SK-N-SH (cell line): ENCODE results near the gene C8G. TPM values are rescaled to one million over a fixed set of nuclear protein-coding genes. Genes with fewer than 3 reads are reported as not detected.

Experiments used
- CTCF ChIA-PET: fragments of 300-600, 350-600 bp; formaldehyde crosslinking; extraction: SDS; loops from one replicate; lab custom pipeline; 2021; lab: Yijun Ruan, JAX
- POLR2A ChIA-PET: fragments of 350-600 bp; sonication (Branson Sonifier 250); formaldehyde crosslinking; extraction: SDS; loops from one replicate; lab custom pipeline; 2020; ENCODE audit warnings: antibody characterized with exemption, inconsistent platforms; lab: Yijun Ruan, JAX
- DNase-seq: peaks from one replicate; pipeline ENCODE4 v3.0.0; 2012
- H2AFZ ChIP-seq: fragments of 200-600 bp; sonication (generic); 2 replicates; pipeline ENCODE4 v1.8.1; 2016; ENCODE audit warnings: antibody characterized with exemption, mild to moderate bottlenecking, low read depth
- H3F3A ChIP-seq: fragments of 200-600 bp; sonication (generic); replicated peaks from 2 replicates; pipeline ENCODE3; 2016; ENCODE audit warnings: antibody characterized with exemption, mild to moderate bottlenecking; ENCODE audit not compliant: insufficient read depth
- H3K27ac ChIP-seq, 2 experiments: fragments of 200-500 bp in 1 of 2; fragments of 200-600 bp in 1 of 2; sonication (Bioruptor generic) in 1 of 2; sonication (generic), shearing (Covaris generic) in 1 of 2; 2 replicates each; pipeline versions ENCODE4 v1.5.1 to v1.6.1; 2014 to 2016; ENCODE audit warnings: low read depth in 2 of 2, inconsistent platforms in 1 of 2, low read length in 1 of 2, mild to moderate bottlenecking in 1 of 2, mixed read lengths in 1 of 2
- H3K27me3 ChIP-seq: fragments of 200-600 bp; sonication (generic), shearing (Covaris generic); 2 replicates; pipeline ENCODE4 v1.6.1; 2016; ENCODE audit warnings: mixed run types; ENCODE audit not compliant: insufficient read depth
- H3K36me3 ChIP-seq, 2 experiments: fragments of 200-500 bp in 1 of 2; fragments of 200-600 bp in 1 of 2; sonication (Bioruptor generic) in 1 of 2; sonication (generic) in 1 of 2; replicated peaks in 1 of 2; 2 replicates each; pipeline versions ENCODE3 to v1.5.1; 2014 to 2016; ENCODE audit warnings: low read length in 1 of 2, mild to moderate bottlenecking in 1 of 2; ENCODE audit not compliant: insufficient read depth in 2 of 2, control insufficient read depth in 1 of 2
- H3K4me1 ChIP-seq, 2 experiments: fragments of 200-500 bp in 1 of 2; fragments of 200-600 bp in 1 of 2; sonication (Bioruptor generic) in 1 of 2; sonication (generic), shearing (Covaris generic) in 1 of 2; 2 replicates each; pipeline versions ENCODE4 v1.5.1 to v1.6.1; 2014 to 2016; ENCODE audit warnings: low read depth in 1 of 2, low read length in 1 of 2, mixed run types in 1 of 2; ENCODE audit not compliant: insufficient read depth in 2 of 2, control insufficient read depth in 1 of 2
- H3K4me2 ChIP-seq: fragments of 200-600 bp; sonication (generic), shearing (Covaris generic); 2 replicates; pipeline ENCODE4 v1.6.1; 2017; ENCODE audit warnings: mixed run types
- H3K4me3 ChIP-seq, 2 experiments: fragments of 200-500 bp in 1 of 2; fragments of 200-600 bp in 1 of 2; sonication (Bioruptor generic) in 1 of 2; sonication (generic), shearing (Covaris generic) in 1 of 2; 2 replicates each; pipeline versions ENCODE4 v1.5.1 to v1.8.1; 2014 to 2016; ENCODE audit warnings: low read depth in 2 of 2, inconsistent platforms in 1 of 2, low read length in 1 of 2, mild to moderate bottlenecking in 1 of 2, mixed read lengths in 1 of 2, moderate library complexity in 1 of 2
- H3K79me2 ChIP-seq: fragments of 200-600 bp; sonication (generic); 2 replicates; pipeline ENCODE4 v1.8.1; 2017; ENCODE audit warnings: mild to moderate bottlenecking; ENCODE audit not compliant: insufficient read depth
- H3K9ac ChIP-seq: fragments of 200-600 bp; sonication (generic); 2 replicates; pipeline ENCODE4 v1.6.1; 2017; ENCODE audit warnings: mixed run types
- H3K9me2 ChIP-seq: fragments of 200-600 bp; sonication (generic); 2 replicates; pipeline ENCODE4 v1.6.1; 2017; ENCODE audit warnings: mixed run types
- H3K9me3 ChIP-seq: fragments of 200-600 bp; sonication (generic); 2 replicates; pipeline ENCODE4 v1.6.1; 2017; ENCODE audit warnings: mixed run types, mild to moderate bottlenecking, moderate library complexity
- H4K20me1 ChIP-seq: fragments of 200-600 bp; sonication (generic); 2 replicates; pipeline ENCODE4 v1.6.1; 2017; ENCODE audit warnings: mild to moderate bottlenecking, mixed run types; ENCODE audit not compliant: insufficient read depth
- ELF1 ChIP-seq: IDR thresholded peaks from 2 replicates; pipeline ENCODE4 v1.4.0; 2012
- EP300 ChIP-seq, 2 experiments: IDR thresholded peaks; 2 replicates each; pipeline versions ENCODE4 v1.4.0 to v1.6.1; 2012; ENCODE audit warnings: borderline replicate concordance in 1 of 2, low read depth in 1 of 2, low read length in 1 of 2
- EZH2phosphoT487 ChIP-seq: fragments of 200-600 bp; sonication (generic); IDR thresholded peaks from 2 replicates; pipeline ENCODE4 v1.6.1; 2017; ENCODE audit warnings: low read depth, mixed run types, mild to moderate bottlenecking, antibody characterized with exemption, moderate library complexity, borderline replicate concordance
- FOSL2 ChIP-seq: IDR thresholded peaks from 2 replicates; pipeline ENCODE4 v1.4.0; 2012; ENCODE audit warnings: low read depth, mild to moderate bottlenecking, moderate library complexity, borderline replicate concordance
- GATA2 ChIP-seq: sonication (generic); formaldehyde crosslinking; IDR thresholded peaks from 2 replicates; pipeline ENCODE4 v1.5.0; 2020; ENCODE audit warnings: mild to moderate bottlenecking, missing genetic modification reagents
- JUND ChIP-seq: IDR thresholded peaks from 2 replicates; pipeline ENCODE4 v1.4.0; 2012
- NRF1 ChIP-seq: IDR thresholded peaks from 2 replicates; pipeline ENCODE4 v1.6.1; 2012; ENCODE audit warnings: low read depth, mild to moderate bottlenecking, low read length
- POLR2AphosphoS5 ChIP-seq: IDR thresholded peaks from 2 replicates; pipeline ENCODE4 v1.6.1; 2012; ENCODE audit warnings: low read depth, low read length
- RAD21 ChIP-seq: IDR thresholded peaks from 2 replicates; pipeline ENCODE4 v1.6.1; 2012; ENCODE audit warnings: mild to moderate bottlenecking, low read length
- RCOR1 ChIP-seq: fragments of 150-350 bp; IDR thresholded peaks from 2 replicates; pipeline ENCODE4 v1.6.1; 2017; ENCODE audit warnings: antibody characterized with exemption, low read length
- SMC3 ChIP-seq: IDR thresholded peaks from 2 replicates; pipeline ENCODE4 v1.6.1; 2012; ENCODE audit warnings: low read depth, low read length, improper control_type of control experiment
- TCF12 ChIP-seq: IDR thresholded peaks from 2 replicates; pipeline ENCODE4 v1.4.0; 2012
- TEAD4 ChIP-seq: IDR thresholded peaks from 2 replicates; pipeline ENCODE4 v1.4.0; 2012; ENCODE audit warnings: mild to moderate bottlenecking, borderline replicate concordance; ENCODE audit not compliant: insufficient read depth
- WGBS: methylation state at CpG from one replicate; pipeline ENCODE4 v1.1.6; 2017; ENCODE audit warnings: low lambda C conversion rate; 5-methylcytosine and 5-hydroxymethylcytosine counted together
- polyA plus RNA-seq, 3 experiments: library from polyadenylated mRNA; depleted of rRNA; stranded (reverse); fragments of >200 nt; gene quantifications; 2 replicates each; pipeline ENCODE4 v1.2.3, GENCODE V29; 2012
- TF ChIP-seq, protein P1 (sequence below): IDR thresholded peaks from 2 replicates; pipeline ENCODE4; 2012
- TF ChIP-seq, protein P2 (sequence below): IDR thresholded peaks from 2 replicates; pipeline ENCODE4 v1.6.1; 2012; ENCODE audit warnings: mild to moderate bottlenecking, low read depth, low read length, moderate library complexity
- TF ChIP-seq, protein P3 (sequence below): IDR thresholded peaks from 2 replicates; pipeline ENCODE4 v1.4.0; 2012; ENCODE audit warnings: low read depth
- TF ChIP-seq, protein P4 (sequence below): IDR thresholded peaks from 2 replicates; pipeline ENCODE4 v1.4.0; 2012; ENCODE audit warnings: low read depth, borderline replicate concordance
- TF ChIP-seq, protein P5 (sequence below): fragments of 150-350 bp; IDR thresholded peaks from 2 replicates; pipeline ENCODE4 v1.6.1; 2017; ENCODE audit warnings: antibody characterized with exemption, low read length, low read depth, borderline replicate concordance
- TF ChIP-seq, protein P6 (sequence below): fragments of 150-350 bp; IDR thresholded peaks from 2 replicates; pipeline ENCODE4 v1.6.1; 2016; ENCODE audit warnings: mild to moderate bottlenecking, low read depth, low read length
- TF ChIP-seq, protein P7 (sequence below): IDR thresholded peaks from 2 replicates; pipeline ENCODE4 v1.4.0; 2012; ENCODE audit warnings: low read depth, borderline replicate concordance

The C8G gene
- polyA plus RNA-seq, 1 of the 3 experiments (the other 2 are of a cell fraction) = 0.28 TPM

DNA sequence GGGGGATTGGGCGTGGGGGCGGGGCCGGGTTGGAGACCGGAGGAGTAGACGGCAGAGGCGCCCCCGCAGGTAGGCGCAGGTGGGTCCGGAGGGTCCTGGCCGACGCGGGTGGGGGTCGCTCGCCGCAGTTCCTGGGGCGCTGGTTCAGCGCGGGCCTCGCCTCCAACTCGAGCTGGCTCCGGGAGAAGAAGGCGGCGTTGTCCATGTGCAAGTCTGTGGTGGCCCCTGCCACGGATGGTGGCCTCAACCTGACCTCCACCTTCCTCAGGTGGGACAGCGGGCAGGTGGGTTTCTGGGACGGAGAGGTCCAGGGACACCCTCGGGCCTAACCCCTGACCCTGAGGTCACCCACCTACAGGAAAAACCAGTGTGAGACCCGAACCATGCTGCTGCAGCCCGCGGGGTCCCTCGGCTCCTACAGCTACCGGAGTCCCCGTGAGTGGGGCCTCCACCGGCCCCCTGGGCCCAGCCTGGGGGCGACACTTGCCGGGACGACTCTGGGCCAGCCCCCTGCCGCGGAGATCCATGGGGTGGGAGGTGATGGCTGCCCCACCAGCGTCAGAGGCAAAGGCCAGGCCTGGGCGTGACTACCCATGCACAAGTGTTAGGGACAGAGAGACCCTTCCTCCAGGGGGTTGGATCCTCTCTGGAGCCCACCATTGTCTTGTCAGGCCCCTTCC lies 34.0 kb downstream of the C8G start:
- no CpG with 5 or more reads among the region's 41 CpGs for WGBS
- no peaks in the 10 kb centered on the region for H3K36me3 ChIP-seq
- no peak for DNase-seq
- H3K9ac ChIP-seq = no peak overlapping the region
- no peaks in the 10 kb centered on the region for H3K9me2 ChIP-seq
- H3K27ac ChIP-seq = no peak overlapping the region
- peaks cover 4% of the 10 kb centered on the region for H3F3A ChIP-seq
- no peak overlapping the region for H3K4me2 ChIP-seq
- TF ChIP-seq, protein P1, sequence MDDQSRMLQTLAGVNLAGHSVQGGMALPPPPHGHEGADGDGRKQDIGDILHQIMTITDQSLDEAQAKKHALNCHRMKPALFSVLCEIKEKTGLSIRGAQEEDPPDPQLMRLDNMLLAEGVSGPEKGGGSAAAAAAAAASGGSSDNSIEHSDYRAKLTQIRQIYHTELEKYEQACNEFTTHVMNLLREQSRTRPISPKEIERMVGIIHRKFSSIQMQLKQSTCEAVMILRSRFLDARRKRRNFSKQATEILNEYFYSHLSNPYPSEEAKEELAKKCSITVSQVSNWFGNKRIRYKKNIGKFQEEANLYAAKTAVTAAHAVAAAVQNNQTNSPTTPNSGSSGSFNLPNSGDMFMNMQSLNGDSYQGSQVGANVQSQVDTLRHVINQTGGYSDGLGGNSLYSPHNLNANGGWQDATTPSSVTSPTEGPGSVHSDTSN = no peak
- TF ChIP-seq JUND = no peak
- TF ChIP-seq EP300 (IDR thresholded peaks at IDR 0.05; ENCODE audit: borderline replicate concordance in 1 of 2, low read depth in 1 of 2, low read length in 1 of 2) = no peak
- TF ChIP-seq, protein P2, sequence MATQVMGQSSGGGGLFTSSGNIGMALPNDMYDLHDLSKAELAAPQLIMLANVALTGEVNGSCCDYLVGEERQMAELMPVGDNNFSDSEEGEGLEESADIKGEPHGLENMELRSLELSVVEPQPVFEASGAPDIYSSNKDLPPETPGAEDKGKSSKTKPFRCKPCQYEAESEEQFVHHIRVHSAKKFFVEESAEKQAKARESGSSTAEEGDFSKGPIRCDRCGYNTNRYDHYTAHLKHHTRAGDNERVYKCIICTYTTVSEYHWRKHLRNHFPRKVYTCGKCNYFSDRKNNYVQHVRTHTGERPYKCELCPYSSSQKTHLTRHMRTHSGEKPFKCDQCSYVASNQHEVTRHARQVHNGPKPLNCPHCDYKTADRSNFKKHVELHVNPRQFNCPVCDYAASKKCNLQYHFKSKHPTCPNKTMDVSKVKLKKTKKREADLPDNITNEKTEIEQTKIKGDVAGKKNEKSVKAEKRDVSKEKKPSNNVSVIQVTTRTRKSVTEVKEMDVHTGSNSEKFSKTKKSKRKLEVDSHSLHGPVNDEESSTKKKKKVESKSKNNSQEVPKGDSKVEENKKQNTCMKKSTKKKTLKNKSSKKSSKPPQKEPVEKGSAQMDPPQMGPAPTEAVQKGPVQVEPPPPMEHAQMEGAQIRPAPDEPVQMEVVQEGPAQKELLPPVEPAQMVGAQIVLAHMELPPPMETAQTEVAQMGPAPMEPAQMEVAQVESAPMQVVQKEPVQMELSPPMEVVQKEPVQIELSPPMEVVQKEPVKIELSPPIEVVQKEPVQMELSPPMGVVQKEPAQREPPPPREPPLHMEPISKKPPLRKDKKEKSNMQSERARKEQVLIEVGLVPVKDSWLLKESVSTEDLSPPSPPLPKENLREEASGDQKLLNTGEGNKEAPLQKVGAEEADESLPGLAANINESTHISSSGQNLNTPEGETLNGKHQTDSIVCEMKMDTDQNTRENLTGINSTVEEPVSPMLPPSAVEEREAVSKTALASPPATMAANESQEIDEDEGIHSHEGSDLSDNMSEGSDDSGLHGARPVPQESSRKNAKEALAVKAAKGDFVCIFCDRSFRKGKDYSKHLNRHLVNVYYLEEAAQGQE = no peak
- TF ChIP-seq RCOR1 = no peak
- TF ChIP-seq FOSL2 = no peak
- TF ChIP-seq, protein P3, sequence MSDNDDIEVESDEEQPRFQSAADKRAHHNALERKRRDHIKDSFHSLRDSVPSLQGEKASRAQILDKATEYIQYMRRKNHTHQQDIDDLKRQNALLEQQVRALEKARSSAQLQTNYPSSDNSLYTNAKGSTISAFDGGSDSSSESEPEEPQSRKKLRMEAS = no peak
- no peak for TF ChIP-seq NRF1
- TF ChIP-seq TEAD4 = no peak
- TF ChIP-seq ELF1 = no peak
- TF ChIP-seq RAD21 = no peak
- TF ChIP-seq GATA2 (CRISPR knock-in tag) = no peak
- TF ChIP-seq TCF12 = no peak
- TF ChIP-seq SMC3 = no peak
- TF ChIP-seq, protein P4, sequence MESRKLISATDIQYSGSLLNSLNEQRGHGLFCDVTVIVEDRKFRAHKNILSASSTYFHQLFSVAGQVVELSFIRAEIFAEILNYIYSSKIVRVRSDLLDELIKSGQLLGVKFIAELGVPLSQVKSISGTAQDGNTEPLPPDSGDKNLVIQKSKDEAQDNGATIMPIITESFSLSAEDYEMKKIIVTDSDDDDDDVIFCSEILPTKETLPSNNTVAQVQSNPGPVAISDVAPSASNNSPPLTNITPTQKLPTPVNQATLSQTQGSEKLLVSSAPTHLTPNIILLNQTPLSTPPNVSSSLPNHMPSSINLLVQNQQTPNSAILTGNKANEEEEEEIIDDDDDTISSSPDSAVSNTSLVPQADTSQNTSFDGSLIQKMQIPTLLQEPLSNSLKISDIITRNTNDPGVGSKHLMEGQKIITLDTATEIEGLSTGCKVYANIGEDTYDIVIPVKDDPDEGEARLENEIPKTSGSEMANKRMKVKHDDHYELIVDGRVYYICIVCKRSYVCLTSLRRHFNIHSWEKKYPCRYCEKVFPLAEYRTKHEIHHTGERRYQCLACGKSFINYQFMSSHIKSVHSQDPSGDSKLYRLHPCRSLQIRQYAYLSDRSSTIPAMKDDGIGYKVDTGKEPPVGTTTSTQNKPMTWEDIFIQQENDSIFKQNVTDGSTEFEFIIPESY = no peak
- TF ChIP-seq EZH2phosphoT487 = no peak
- TF ChIP-seq, protein P5, sequence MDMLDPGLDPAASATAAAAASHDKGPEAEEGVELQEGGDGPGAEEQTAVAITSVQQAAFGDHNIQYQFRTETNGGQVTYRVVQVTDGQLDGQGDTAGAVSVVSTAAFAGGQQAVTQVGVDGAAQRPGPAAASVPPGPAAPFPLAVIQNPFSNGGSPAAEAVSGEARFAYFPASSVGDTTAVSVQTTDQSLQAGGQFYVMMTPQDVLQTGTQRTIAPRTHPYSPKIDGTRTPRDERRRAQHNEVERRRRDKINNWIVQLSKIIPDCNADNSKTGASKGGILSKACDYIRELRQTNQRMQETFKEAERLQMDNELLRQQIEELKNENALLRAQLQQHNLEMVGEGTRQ = no peak
- TF ChIP-seq, protein P6, sequence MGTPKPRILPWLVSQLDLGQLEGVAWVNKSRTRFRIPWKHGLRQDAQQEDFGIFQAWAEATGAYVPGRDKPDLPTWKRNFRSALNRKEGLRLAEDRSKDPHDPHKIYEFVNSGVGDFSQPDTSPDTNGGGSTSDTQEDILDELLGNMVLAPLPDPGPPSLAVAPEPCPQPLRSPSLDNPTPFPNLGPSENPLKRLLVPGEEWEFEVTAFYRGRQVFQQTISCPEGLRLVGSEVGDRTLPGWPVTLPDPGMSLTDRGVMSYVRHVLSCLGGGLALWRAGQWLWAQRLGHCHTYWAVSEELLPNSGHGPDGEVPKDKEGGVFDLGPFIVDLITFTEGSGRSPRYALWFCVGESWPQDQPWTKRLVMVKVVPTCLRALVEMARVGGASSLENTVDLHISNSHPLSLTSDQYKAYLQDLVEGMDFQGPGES = no peak
- no peak for TF ChIP-seq POLR2AphosphoS5
- TF ChIP-seq, protein P7, sequence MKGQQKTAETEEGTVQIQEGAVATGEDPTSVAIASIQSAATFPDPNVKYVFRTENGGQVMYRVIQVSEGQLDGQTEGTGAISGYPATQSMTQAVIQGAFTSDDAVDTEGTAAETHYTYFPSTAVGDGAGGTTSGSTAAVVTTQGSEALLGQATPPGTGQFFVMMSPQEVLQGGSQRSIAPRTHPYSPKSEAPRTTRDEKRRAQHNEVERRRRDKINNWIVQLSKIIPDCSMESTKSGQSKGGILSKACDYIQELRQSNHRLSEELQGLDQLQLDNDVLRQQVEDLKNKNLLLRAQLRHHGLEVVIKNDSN = no peak
- H3K4me3 ChIP-seq = no peak overlapping the region
- H4K20me1 ChIP-seq = no peaks in the 10 kb centered on the region
- H3K4me1 ChIP-seq = peaks cover 0 to 28% of the 10 kb centered on the region in 2 experiments; a peak in 1 of 4 replicates
- no peaks in the 10 kb centered on the region for H3K79me2 ChIP-seq
- H3K9me3 ChIP-seq = no peaks in the 10 kb centered on the region
- CTCF ChIA-PET = interaction anchor here (1.4 to 1.8 kb wide), 2 partner anchors 31 to 55 kb away, joined by 4 to 9 read pairs; no protein-coding TSS in a partner anchor
- POLR2A ChIA-PET = no interaction called here
- no peaks in the 10 kb centered on the region for H3K27me3 ChIP-seq
- no peak overlapping the region for H2AFZ ChIP-seq
